Hematopoietic multipotent progenitor cell treated with erythropoietin and hydrocortisone succinate and interleukin-3 and kit ligand, for 6 days (in vitro differentiated cells): ENCODE measurements around the gene SIGLEC5.

Experiments
- DNase-seq: peaks from one replicate; pipeline ENCODE4 v3.0.0-alpha.2; 2015

The SIGLEC5 gene

GRCh38 chr19:51586103-51586728, 44.0 kb downstream of the SIGLEC5 start:
- DNase-seq, result peak; percentile 68

- no peak for DNase-seq
Measured at GRCh38 chr19:51576850-51577249, 53.4 kb downstream of the SIGLEC5 start.

DNA sequence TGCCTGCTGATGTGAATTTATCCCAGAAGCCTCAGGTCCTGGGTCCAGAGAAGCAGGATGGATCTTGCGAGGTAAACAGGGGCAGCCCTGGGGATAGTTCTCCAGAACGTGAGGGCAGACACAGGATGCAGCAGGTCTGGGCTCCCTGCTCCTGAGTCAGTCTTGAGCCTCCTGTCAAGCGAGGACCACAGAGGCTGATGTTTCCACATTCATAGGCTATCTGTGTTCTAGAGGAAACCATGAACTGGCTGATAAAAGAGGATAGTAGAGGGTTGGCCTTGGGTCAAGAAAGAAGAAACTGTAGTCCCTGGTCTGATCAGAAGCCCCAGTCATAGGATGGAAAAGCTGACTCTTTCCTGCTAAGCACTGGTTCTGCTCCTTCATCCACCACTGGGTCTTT, 56.9 kb downstream of the SIGLEC5 start:
- peak; percentile 84 for DNase-seq

DNA sequence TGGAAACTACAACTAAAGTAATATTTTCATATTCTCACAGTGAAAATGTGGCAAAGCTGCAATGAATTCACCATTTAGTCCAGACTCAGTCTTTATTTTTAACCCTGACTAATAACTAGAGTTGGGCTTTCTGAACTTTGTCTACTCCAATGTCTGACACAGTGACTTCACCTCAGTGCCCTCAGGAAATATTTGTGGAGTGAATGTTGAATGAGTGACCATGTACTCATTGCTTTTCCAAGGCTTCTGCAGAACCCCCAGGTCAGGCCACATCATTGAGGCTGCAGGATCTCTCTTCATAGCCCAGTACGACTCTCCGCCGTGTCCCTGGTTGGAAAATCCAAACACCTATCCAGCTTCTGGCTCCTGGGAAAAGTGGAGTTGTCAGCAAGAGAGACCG, 57.3 kb downstream of the SIGLEC5 start:
- no peak for DNase-seq

DNA sequence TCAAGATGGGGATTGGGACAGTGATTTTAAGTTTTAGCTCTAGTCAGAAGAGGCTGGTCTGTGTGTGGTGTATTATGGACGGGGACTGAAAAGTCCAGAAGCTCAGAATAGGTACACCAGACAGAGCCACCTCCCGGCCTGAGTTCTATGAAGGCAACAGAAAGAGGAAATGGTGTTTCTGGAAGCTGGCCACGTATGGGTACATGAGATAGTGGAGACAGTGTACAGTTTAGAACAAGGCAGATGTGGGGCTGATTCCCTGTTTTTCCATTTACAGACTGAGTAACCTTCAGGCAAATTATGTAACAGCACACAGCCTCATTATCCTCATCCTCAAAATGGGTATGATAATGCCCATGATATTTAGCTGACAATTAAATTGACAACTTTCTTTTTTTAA, 57.8 kb downstream of the SIGLEC5 start:
- DNase-seq, result peak; percentile 92

GRCh38 chr19:51571599-51571998, 58.6 kb downstream of the SIGLEC5 start:
- DNase-seq, result peak; percentile 33

DNA sequence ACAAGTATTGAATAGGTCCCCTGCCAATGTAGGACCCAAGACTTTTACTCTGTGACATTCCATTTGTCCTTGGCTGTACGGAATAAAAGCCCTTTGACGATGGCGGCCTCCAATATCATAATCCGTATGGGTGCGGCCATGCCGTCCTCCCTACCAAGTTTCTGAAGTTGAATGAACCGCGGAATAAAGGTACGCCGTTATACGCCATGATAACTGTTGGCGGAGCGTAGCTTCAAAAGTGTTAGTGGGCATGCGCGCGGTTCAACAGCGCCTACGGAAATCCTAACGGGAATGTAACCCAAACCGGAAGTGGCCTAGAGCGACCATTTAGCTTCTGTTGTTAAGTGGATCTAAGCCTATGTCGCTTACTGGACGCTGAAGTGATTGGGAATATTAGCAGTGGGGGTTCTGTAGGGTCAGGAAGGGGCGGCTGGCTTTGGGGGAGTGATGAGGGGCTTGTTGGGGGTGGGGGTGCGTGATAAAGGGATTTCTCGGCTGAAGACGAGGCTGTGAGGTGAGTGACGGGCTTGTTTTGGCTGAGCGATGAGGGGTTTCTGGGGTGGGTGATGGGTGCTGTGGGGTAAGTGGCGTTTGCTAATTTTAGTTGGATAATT, 59.1 kb downstream of the SIGLEC5 start, which contains the start of gene ZNF175:
Gene ZNF175, plus strand, starts transcription at position 322 of the 614 bp plus-strand sequence. CDS start 2,047 bp downstream, outside the sequence.
- DNase-seq, result peak; percentile 98

DNA sequence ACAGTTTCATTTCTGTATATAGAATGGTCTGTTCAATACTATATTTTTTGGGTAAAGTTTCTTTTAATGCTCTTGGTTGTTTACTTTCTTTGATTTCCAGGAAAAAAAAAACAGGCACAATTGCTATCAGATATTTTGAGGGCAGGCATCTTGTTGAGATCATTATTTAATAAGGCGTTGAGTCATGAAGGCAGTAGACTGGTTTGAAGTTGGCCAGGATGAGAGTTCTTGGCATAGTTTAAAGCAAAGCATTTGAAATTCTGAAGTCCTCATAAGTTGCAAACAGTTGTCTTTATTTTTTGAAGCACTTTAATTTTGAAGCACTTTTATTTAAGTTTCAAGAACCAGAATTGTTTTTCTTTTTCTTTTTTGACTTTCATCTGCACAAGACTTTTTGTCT, 61.7 kb downstream of the SIGLEC5 start:
- no peak for DNase-seq

- DNase-seq, result no peak
Measured at GRCh38 chr19:51567583-51567982, 62.6 kb downstream of the SIGLEC5 start.

DNA sequence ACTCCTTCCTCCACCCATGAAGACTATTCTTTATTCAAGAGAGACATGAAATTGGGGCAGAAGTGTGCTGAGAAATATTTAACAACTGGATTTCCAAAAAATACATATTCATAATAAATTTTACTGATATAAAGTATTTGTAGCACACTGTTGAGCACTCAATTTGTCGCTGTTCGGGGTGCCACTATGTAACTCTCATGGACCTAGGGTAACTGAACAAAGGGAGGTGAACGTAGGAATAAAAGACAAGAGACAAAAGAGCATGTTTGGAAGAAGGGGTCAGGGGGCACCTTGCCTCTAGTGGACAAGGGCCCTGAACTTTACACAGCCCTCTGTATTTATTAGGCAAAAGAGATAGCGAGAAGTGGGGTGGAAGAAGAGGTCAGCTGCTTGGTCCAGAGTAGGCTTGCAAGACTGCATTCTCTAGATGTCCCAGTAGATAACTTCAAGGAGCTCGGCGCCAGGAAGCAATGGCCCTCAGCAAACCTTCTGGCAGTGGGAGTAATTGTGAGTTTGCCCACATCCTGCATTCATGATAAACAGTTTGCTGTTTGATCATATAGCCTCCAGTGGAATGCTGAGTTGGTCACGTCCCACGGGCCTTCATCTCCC, 63.6 kb downstream of the SIGLEC5 start:
- peak; percentile 60 for DNase-seq

- DNase-seq, result peak; percentile 68
Measured at GRCh38 chr19:51565583-51565982, 64.6 kb downstream of the SIGLEC5 start.

DNA sequence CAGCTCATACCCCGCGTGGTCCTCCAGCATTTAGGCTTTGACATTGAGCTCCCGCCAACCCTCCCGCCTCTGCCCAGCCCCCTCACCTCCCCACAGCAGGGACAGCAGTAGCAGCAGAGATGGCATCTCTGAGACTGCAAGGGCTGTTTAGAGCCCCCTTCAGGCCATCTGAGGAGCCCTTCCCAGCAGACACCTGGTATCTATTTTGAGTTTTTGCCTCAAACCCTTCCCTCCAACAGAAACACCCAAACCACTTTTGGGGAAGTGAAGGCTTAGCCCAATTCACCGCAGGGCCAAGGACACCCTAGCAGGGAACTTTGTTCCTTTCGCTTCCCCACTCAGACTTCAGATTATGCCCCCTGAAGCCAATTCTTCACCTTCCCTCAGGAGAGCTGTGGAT, 65.4 kb downstream of the SIGLEC5 start:
- peak; percentile 71 for DNase-seq
